Fibroblast of lung (primary cell): Measurements from ENCODE around the gene ZBTB43.
"Not testable (repeated sequence)": the region's sequence is repeated elsewhere in the genome, so short reads cannot be mapped to it uniquely, and the experiment has no call there.

Source experiments
- EZH2 ChIP-seq: IDR thresholded peaks from 2 replicates; pipeline ENCODE4 v1.5.1; 2012; ENCODE audit warnings: low read length, control low read depth, mild to moderate bottlenecking; ENCODE audit errors: missing control alignments
- TF ChIP-seq, protein P1 (sequence below), 2 donors: IDR thresholded peaks in 1 of 2; conservative IDR thresholded peaks in 1 of 2; 1 replicate in 1 of 2; 2 replicates in 1 of 2; pipeline ENCODE4 v1.5.1; 2011 to 2012; ENCODE audit warnings: low read length in 2 of 2, control low read depth in 1 of 2, inconsistent platforms in 1 of 2, low read depth in 1 of 2, mild to moderate bottlenecking in 1 of 2

DNA sequence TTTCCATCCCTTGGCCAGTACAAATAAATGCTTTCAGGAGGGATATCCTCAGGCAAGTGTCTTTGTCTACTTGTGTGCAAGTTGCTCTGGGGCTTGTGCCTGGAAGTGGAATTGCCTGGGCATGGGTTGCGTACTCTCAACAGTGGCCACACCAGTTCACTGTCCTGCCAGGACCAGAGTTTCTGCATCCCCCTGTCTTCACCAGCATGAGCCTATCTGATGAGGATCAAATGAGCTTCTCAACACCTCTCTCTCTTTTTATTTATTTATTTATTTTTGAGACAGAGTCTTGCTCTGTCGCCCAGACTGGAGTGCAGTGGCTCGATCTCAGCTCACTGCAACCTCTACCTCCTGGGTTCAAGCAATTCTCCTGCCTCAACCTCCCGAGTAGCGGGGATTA is 26.1 kb upstream of the ZBTB43 start:
- TF ChIP-seq, protein P1, sequence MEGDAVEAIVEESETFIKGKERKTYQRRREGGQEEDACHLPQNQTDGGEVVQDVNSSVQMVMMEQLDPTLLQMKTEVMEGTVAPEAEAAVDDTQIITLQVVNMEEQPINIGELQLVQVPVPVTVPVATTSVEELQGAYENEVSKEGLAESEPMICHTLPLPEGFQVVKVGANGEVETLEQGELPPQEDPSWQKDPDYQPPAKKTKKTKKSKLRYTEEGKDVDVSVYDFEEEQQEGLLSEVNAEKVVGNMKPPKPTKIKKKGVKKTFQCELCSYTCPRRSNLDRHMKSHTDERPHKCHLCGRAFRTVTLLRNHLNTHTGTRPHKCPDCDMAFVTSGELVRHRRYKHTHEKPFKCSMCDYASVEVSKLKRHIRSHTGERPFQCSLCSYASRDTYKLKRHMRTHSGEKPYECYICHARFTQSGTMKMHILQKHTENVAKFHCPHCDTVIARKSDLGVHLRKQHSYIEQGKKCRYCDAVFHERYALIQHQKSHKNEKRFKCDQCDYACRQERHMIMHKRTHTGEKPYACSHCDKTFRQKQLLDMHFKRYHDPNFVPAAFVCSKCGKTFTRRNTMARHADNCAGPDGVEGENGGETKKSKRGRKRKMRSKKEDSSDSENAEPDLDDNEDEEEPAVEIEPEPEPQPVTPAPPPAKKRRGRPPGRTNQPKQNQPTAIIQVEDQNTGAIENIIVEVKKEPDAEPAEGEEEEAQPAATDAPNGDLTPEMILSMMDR (conservative IDR thresholded peaks at IDR 0.05 in 1 of 2, IDR thresholded peaks at IDR 0.05 in 1 of 2; ENCODE audit: low read depth in 1 of 2, low read length in 2 of 2): not testable (repeated sequence)
- TF ChIP-seq EZH2: not testable (repeated sequence)
